ENCODE results near the gene ATAD3C.
A peak's percentile ranks its signal among the peaks of the same experiment; 100 is the strongest.
"Not testable (repeated sequence)": the region's sequence is repeated elsewhere in the genome, so short reads cannot be mapped to it uniquely, and the experiment has no call there.

Gene ATAD3C

DNA sequence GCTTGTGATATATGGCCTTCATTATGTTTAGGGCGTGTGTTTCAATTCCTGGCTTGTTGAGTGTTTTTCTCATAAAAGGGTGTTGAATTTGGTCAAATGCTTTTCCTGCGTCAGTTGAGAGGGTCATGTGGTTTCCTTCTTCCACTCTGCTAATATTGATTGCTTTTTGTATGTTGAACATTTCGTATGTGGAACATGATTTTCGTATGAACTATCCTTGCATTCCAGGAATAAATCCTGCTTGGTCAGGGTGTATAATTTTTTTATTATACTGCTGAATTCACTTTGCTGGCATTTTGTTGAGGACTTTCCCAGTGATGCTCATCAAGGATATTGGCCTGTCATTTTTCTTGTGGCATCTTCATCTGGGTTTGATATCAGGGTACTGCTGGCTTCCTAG lies 57.8 kb downstream of the ATAD3C start:
- TF ChIP-seq, protein P1, sequence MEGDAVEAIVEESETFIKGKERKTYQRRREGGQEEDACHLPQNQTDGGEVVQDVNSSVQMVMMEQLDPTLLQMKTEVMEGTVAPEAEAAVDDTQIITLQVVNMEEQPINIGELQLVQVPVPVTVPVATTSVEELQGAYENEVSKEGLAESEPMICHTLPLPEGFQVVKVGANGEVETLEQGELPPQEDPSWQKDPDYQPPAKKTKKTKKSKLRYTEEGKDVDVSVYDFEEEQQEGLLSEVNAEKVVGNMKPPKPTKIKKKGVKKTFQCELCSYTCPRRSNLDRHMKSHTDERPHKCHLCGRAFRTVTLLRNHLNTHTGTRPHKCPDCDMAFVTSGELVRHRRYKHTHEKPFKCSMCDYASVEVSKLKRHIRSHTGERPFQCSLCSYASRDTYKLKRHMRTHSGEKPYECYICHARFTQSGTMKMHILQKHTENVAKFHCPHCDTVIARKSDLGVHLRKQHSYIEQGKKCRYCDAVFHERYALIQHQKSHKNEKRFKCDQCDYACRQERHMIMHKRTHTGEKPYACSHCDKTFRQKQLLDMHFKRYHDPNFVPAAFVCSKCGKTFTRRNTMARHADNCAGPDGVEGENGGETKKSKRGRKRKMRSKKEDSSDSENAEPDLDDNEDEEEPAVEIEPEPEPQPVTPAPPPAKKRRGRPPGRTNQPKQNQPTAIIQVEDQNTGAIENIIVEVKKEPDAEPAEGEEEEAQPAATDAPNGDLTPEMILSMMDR (IDR thresholded peaks at IDR 0.05; ENCODE audit: insufficient read depth, missing control alignments), result no peak
- DNase-seq (ENCODE audit: insufficient read length, low spot score) (no peak), FAIRE-seq (no peak)

DNA sequence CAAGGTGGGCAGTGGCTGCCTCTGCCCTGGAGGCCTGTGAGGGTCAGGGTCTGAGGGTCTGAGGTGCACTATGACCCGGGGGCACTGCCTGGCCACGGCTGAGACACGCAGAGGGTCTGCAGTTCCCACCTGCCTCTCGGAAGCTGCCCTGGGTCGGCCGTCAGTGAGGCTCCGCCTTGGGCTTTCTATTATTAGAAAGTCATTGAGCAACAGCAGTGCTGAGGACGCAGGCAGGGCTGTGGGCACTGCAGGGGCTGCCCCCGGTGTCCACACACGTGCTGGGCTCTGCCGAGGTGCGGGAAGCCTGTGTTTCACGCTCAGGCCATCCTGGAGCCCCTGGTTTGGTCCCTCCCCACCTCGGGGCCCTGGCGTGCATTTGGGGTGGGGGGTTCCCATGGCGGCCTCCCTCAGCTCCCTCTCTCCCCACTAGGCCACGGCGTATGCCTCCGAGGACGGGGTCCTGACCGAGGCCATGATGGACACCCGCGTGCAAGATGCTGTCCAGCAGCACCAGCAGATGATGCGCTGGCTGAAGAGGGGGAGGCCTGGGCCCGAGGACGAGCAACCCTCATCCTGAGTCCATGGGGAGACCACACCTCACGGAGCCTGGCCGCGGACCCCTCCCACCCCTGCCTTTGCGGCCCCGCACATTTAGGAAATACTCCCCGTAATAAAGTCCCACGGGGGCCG lies 59.4 kb downstream of the ATAD3C start:
- FAIRE-seq; DNase-seq (ENCODE audit: insufficient read length, low spot score): not testable (repeated sequence)

DNA sequence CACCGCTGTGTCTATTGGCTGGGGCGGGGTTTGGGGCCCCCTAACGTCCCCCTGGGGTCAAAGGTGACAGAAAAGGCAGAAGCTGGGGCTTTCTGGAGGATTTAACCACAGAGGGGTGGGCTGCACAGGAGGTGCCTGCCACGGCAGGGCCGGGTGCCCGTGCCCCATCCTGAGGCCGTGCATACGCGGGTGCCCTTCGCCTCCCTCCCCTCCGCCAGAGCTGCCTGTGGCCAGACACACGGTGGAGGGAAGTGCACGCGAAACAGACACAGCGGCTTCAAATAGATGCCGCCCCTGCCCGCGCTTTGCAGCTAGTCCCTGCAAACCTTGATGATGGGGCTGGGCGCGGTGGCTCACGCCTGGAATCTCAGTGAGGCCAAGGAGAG lies 60.0 kb downstream of the ATAD3C start:
- FAIRE-seq; DNase-seq (ENCODE audit: insufficient read length, low spot score): not testable (repeated sequence)

DNA sequence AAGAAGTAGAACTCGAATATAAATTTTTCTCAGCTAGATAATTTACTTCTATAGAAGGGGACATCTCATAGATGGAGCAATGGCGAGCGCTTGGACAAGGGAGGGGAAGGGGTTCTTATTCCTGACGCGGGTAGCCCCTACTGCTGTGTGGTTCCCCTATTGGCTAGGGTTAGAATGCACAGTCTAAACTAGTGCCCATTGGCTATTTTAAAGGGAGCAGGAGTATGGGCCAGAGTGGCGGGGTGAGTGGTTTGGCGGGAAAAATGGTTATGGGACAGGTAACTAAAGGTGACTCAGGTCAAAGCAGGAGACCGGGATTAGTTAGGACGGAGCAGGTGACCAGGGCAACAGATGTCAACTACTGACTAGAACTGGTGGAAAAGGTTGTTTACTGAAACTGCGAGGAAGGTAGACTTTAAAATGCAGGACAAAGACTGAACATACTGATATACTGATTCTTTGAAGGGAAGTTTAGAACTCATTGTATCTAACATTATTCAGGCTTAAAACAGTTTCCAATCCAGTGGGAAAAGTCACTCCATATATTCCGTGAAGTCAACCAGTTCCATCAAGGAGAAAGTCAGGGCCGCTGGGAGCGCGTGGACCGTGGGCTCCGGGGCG lies 61.5 kb downstream of the ATAD3C start:
- TF ChIP-seq, protein P1 (IDR thresholded peaks at IDR 0.05; ENCODE audit: insufficient read depth, missing control alignments), result no peak
- no peak for DNase-seq (ENCODE audit: insufficient read length, low spot score)
- FAIRE-seq, result no peak

DNA sequence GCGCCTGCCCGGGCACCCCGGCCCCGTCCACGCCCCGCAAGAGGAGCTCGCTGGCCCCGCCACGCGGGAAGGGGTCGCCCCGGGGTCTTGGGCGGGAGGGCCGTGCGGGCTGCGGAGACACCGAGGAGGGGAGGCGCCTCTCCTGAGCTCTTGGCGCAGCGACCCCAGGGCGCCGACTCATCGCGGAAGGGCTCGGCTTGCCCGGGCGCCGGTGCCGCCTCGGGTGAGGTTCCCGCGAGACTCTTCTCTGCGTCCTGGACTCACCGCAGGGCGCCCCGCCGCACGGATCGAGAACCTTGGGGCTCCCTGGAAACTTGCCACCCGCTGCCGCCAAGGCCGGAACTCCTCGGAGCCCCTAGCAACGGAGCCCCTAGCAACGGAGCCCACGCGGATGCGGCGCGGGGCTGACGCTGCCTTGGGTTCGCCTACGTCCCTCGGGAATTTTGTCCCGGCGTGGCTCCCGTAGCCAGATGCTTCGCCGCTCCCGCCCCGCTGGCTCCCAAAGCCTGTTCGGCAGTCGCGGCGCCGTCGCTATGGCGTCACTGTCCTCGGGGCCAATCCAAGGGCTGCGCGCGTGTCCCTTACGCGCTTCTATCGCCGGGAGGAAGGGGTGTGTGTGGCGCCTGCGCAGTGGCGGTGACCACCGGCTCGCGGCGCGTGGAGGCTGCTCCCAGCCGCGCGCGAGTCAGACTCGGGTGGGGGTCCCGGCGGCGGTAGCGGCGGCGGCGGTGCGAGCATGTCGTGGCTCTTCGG lies 62.2 kb downstream of the ATAD3C start, which contains the start of gene ATAD3A:
Gene ATAD3A, plus strand, starts transcription at position 630 of the 753 bp plus-strand sequence. Its CDS starts 107 bp downstream, at position 737.
- FAIRE-seq, result no peak
- TF ChIP-seq, protein P1 (IDR thresholded peaks at IDR 0.05; ENCODE audit: insufficient read depth, missing control alignments), result no peak

DNA sequence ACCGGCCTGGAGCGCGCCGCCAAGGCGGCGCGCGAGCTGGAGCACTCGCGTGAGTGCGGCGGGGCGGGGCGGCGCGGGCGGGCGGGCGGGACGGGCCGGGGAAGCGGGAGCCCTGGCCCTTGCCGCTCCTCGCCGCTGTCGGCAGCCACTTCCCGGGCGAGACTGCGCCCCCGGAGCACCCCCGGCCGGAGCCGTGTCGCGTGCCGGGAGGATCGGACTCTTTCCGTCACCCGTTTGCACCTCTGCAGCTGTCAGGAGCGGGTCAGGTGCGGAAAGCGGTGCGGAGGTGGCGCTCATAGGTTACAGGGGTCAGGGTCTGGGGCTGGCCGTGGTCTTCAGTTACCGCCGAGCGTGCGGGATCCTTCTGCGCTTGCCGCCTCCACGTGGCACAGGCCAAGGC lies 62.9 kb downstream of the ATAD3C start:
- not testable (repeated sequence) for FAIRE-seq; DNase-seq (ENCODE audit: insufficient read length, low spot score)

More for the DNA sequence above, 62.2 kb downstream of the ATAD3C start, which contains the start of gene ATAD3A:
- DNase-seq (ENCODE audit: insufficient read length, low spot score), result peak; percentile 68

DNA sequence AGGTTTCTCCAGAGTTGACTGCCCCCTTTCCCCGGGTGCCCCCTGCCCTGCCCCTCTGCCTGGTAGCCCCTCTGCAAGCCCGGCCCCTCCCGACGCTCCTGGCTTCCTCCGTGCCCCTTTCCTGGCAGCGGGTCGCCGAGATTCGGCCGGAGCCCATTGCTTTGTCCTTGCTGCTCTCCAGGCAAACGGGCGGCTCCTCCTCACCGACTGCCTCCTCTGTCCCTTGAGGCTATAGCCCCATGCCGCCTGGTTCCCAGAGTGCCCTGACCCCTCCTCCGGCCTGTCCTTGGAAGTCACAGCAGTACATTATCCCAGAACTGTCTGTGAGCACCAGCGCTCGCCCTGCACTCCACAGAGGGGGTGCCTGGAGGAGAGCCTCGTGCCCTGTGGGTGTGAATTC lies 64.2 kb downstream of the ATAD3C start:
- not testable (repeated sequence) for FAIRE-seq; DNase-seq (ENCODE audit: insufficient read length, low spot score)

DNA sequence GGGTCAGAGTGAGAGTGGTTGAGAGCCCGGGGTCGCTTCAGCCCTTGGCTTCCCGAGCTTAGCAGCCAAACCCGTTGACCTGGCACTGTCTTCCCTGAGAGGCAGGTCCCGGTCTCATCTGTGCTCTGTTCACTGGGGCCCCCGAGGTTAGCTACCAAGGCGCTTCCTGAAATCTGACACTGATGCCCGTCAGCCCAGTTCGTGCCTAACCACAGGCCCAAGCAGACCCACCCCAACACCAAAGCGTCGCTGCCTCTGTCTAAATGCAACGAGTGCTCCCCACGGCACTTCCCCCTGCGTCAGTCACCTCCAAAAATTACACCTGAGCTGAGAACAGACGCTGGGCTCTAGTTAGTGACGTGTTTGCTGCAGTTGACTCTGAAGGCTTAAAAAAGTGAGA lies 64.9 kb downstream of the ATAD3C start:
- not testable (repeated sequence) for DNase-seq (ENCODE audit: insufficient read length, low spot score); FAIRE-seq

DNA sequence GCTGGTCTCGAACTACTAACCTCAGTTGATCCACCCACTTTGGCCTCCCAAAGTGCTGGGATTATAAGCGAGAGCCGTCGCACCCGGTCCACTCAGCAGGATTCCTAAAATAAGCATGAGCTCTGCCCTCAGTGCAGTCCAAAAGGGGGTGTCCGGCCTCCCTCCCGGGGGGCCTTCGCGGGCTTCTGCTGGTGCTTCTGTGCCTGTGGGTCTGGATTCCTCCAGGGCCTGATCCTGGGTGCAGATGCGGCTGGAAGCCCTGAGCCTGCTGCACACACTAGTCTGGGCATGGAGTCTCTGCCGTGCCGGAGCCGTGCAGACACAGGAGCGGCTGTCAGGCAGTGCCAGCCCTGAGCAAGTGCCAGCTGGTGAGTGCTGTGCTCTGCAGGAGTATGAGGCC lies 67.4 kb downstream of the ATAD3C start:
- FAIRE-seq, result not testable (repeated sequence)

DNA sequence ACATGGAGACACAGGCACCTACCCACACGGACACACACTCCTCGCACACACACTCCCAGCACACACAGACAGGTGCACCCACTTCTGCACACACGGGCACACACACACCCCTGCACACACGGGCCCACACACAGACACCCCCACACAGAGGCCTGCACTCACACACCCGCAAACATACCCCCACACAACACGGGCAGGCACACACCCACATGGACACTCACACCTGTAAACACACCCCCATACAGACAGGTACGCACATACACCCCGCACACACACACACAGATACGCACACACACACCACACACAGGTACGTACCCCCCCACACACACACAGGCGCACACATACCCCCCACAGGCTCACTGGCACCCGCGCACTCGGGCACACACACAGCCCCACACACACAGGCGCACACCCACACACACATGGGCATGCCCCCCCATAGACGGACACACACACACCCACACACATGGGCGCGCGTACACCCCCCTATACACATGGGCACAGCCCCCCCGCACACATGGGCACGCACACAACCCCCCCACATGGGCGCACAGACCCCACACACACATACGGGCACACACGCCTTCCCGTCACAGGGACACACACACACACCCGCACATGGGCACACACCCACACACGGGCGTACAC lies 68.6 kb downstream of the ATAD3C start:
- no peak for DNase-seq (ENCODE audit: insufficient read length, low spot score)
- no peak for FAIRE-seq
- TF ChIP-seq, protein P1 (IDR thresholded peaks at IDR 0.05; ENCODE audit: insufficient read depth, missing control alignments), result no peak

More for the DNA sequence above, 67.4 kb downstream of the ATAD3C start:
- not testable (repeated sequence) for DNase-seq (ENCODE audit: insufficient read length, low spot score)

DNA sequence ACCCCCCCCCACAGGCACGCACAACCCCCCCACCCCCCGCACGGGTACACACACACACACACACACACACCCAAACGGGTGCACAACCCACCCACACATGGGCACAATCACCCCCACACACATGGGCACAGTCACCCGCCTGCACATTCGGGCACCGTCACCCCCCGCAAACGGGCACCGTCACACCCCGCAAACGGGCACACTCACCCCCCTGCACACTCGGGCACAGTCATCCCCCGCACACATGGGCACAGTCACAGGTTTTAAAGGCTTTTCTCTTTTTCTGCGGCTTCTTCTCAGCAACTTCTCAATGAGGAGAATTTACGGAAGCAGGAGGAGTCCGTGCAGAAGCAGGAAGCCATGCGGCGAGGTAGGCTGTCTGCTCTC lies 69.1 kb downstream of the ATAD3C start:
- DNase-seq (ENCODE audit: insufficient read length, low spot score); FAIRE-seq: not testable (repeated sequence)

Data from D721Med (cell line).